ENCODE data around the gene CACNA2D4. TPM values are rescaled to one million over a fixed set of nuclear protein-coding genes. Genes with fewer than 3 reads are reported as not detected.

Gene CACNA2D4
- total RNA-seq, 4 donors from 2014 or later = 1.4 to 3.3 (median 3.0) TPM

- H3K36me3 ChIP-seq = no peaks in the 10 kb centered on the region
- no peaks in the 10 kb centered on the region for H3K4me1 ChIP-seq
- WGBS, 2 donors (ENCODE audit: low coverage in 1 of 2) = 87 to 93% methylated on average over 6 to 8 of the region's 16 CpGs
- ATAC-seq = no peak
- no peak overlapping the region for H3K27ac ChIP-seq
- no peaks in the 10 kb centered on the region for H3K9me3 ChIP-seq
- no peaks in the 10 kb centered on the region for H3K27me3 ChIP-seq
- H3K4me3 ChIP-seq = no peak overlapping the region
- TF ChIP-seq POLR2AphosphoS5 (IDR thresholded peaks at IDR 0.05) (no peak), POLR2A (IDR thresholded peaks at IDR 0.05) (no peak), EP300 (IDR thresholded peaks at IDR 0.05) (no peak)
- TF ChIP-seq, protein P1, sequence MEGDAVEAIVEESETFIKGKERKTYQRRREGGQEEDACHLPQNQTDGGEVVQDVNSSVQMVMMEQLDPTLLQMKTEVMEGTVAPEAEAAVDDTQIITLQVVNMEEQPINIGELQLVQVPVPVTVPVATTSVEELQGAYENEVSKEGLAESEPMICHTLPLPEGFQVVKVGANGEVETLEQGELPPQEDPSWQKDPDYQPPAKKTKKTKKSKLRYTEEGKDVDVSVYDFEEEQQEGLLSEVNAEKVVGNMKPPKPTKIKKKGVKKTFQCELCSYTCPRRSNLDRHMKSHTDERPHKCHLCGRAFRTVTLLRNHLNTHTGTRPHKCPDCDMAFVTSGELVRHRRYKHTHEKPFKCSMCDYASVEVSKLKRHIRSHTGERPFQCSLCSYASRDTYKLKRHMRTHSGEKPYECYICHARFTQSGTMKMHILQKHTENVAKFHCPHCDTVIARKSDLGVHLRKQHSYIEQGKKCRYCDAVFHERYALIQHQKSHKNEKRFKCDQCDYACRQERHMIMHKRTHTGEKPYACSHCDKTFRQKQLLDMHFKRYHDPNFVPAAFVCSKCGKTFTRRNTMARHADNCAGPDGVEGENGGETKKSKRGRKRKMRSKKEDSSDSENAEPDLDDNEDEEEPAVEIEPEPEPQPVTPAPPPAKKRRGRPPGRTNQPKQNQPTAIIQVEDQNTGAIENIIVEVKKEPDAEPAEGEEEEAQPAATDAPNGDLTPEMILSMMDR (IDR thresholded peaks at IDR 0.05) = no peak
Observed at GRCh38 chr12:1805441-1806081, 112.9 kb downstream of the CACNA2D4 start.

GRCh38 chr12:1804545-1805332, 113.7 kb downstream of the CACNA2D4 start:
- H3K27ac ChIP-seq = no peak overlapping the region
- no peaks in the 10 kb centered on the region for H3K27me3 ChIP-seq
- TF ChIP-seq, protein P1 (IDR thresholded peaks at IDR 0.05) = peak in 1 of 4 experiments; percentile 7
- TF ChIP-seq POLR2AphosphoS5 (IDR thresholded peaks at IDR 0.05) = no peak
- WGBS, 2 donors (ENCODE audit: low coverage in 1 of 2) = 67 to 70% methylated on average over 9 to 11 of the region's 25 CpGs
- H3K36me3 ChIP-seq = no peaks in the 10 kb centered on the region
- no peaks in the 10 kb centered on the region for H3K9me3 ChIP-seq
- no peaks in the 10 kb centered on the region for H3K4me1 ChIP-seq
- no peak overlapping the region for H3K4me3 ChIP-seq
- ATAC-seq = peak; percentile 90

DNA sequence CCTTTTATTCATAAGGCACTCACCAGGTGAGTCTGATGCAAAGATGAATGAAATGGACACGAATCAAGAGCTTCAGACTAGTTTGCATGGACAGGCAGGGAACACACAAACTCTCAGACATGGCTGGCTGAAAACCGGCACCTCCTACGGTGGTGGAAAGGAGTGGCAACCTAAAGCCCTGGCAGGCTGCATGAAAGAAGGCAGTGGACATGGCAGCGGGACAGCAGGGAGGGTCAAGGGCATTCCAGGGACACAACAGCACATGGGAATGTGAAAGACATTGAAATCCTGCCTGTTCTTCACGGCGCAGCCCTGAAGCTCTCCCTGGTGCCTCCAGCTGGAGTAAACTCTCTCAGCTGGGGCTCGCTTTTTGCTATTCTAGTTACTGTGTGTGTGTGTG, 114.7 kb downstream of the CACNA2D4 start:
- H3K27ac ChIP-seq = no peak overlapping the region
- no peak overlapping the region for H3K4me3 ChIP-seq
- no peaks in the 10 kb centered on the region for H3K36me3 ChIP-seq
- no peaks in the 10 kb centered on the region for H3K9me3 ChIP-seq
- H3K4me1 ChIP-seq = no peaks in the 10 kb centered on the region
- ATAC-seq = no peak
- WGBS, 2 donors (ENCODE audit: low coverage in 1 of 2) = 85% methylated on average over 6 of the region's 7 CpGs; no CpG with 5 or more reads in 1 of the 2 donors
- no peaks in the 10 kb centered on the region for H3K27me3 ChIP-seq
- TF ChIP-seq POLR2A (IDR thresholded peaks at IDR 0.05) (no peak), POLR2AphosphoS5 (IDR thresholded peaks at IDR 0.05) (no peak), EP300 (IDR thresholded peaks at IDR 0.05) (no peak)
- TF ChIP-seq, protein P1 (IDR thresholded peaks at IDR 0.05) = no peak

GRCh38 chr12:1801303-1801975, 117.0 kb downstream of the CACNA2D4 start:
- TF ChIP-seq POLR2AphosphoS5 (IDR thresholded peaks at IDR 0.05) (no peak), EP300 (IDR thresholded peaks at IDR 0.05) (no peak), POLR2A (IDR thresholded peaks at IDR 0.05) (no peak)
- TF ChIP-seq, protein P1 (IDR thresholded peaks at IDR 0.05) = no peak
- no peak for ATAC-seq

More at GRCh38 chr12:1801303-1801975, 117.0 kb downstream of the CACNA2D4 start:
- no peaks in the 10 kb centered on the region for H3K9me3 ChIP-seq
- H3K4me3 ChIP-seq = no peak overlapping the region
- 66 to 81% methylated on average over 7 to 13 of the region's 16 CpGs for WGBS, 2 donors (ENCODE audit: low coverage in 1 of 2)
- H3K4me1 ChIP-seq = peaks cover 0 to 15% (median 1%) of the 10 kb centered on the region in 3 donors
- no peaks in the 10 kb centered on the region for H3K27me3 ChIP-seq
- no peaks in the 10 kb centered on the region for H3K36me3 ChIP-seq
- no peak overlapping the region for H3K27ac ChIP-seq

All from gastroesophageal sphincter (tissue), 4 donors.